GM23248 (cell line): ENCODE measurements around the gene FKRP.

Experiments used
- EZH2 ChIP-seq: fragments of 200-600 bp; sonication (generic); IDR thresholded peaks from 2 replicates; pipeline ENCODE4 v1.6.1; 2018; ENCODE audit warnings: antibody characterized with exemption, mild to moderate bottlenecking; ENCODE audit not compliant: insufficient read depth, poor library complexity, severe bottlenecking
- EZH2phosphoT487 ChIP-seq: fragments of 200-600 bp; sonication (generic); IDR thresholded peaks from 2 replicates; pipeline ENCODE4 v1.6.1; 2018; ENCODE audit warnings: antibody characterized with exemption, moderate library complexity, mild to moderate bottlenecking, low read depth; ENCODE audit not compliant: insufficient read depth

DNA sequence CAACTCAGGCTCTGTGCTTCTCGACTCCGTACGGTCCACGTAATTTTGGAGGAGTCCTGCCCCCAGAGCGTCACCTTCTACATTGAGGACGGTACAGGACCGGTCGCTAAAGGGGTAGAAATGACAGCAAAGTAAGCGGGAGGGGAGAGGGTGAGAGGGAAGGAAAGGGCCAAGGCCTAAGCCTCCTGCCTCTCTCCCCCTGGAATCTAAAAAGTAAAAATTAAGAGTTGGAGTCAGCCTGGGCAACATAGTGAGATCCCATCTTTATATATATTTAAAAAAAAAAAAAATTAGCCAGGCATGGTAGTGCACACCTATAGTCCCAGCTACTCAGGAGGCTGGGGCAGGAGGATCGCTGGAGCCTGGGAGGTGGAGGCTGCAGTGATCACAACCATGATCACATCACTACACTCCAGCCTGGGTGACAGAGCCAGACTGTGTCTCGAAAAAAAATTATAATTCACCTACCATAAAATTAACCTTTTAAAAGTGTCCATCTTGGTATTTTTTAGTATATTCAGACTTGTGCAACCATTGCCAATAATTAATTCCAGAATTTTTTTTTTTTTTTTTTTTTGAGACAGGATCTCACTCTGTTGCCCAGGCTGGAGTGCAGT is 29.9 kb downstream of the FKRP start:
- TF ChIP-seq EZH2 (no peak), EZH2phosphoT487 (no peak)
